Panc1 (cell line): ENCODE data around the gene CAST. TPM values are rescaled to one million over a fixed set of nuclear protein-coding genes. Genes with fewer than 3 reads are reported as not detected.

Source experiments
- ATAC-seq: fragments of 200-7000 bp; cut with Tn5 transposase; 2 replicates; pipeline ENCODE4 v1.9.1; 2020; ENCODE audit warnings: mild to moderate bottlenecking, moderate library complexity
- BruUV-seq: library from RNA; stranded (reverse); fragments of 400-500 nt; replicated peaks from 2 replicates; lab custom pipeline; 2021; lab: Mats Ljungman, UMichigan
- CTCF ChIA-PET: fragments of 300-600 bp; sonication (Branson Sonifier 250); formaldehyde crosslinking; loops from one replicate; lab custom pipeline; 2022; ENCODE audit warnings: antibody characterized with exemption; lab: Charles Lee
- POLR2A ChIA-PET: fragments of 300-600 bp; sonication (Branson Sonifier 250); formaldehyde crosslinking; loops from one replicate; lab custom pipeline; 2022; ENCODE audit warnings: antibody characterized with exemption; lab: Charles Lee
- DNase-seq: peaks from one replicate; pipeline ENCODE4 v3.0.0-alpha.2; 2010; ENCODE audit warnings: low read depth, low spot score
- H3K27ac ChIP-seq: 2 replicates; pipeline ENCODE4 v1.5.1; 2011; ENCODE audit warnings: mild to moderate bottlenecking, low read length, inconsistent platforms
- H3K27me3 ChIP-seq: fragments of 200-500 bp; sonication (Bioruptor generic); 2 replicates; pipeline ENCODE4 v1.6.0; 2014; ENCODE audit warnings: low read length, inconsistent platforms; ENCODE audit not compliant: control insufficient read depth, insufficient read depth
- H3K36me3 ChIP-seq: fragments of 200-500 bp; sonication (Bioruptor generic); 2 replicates; pipeline ENCODE4 v1.5.1; 2014; ENCODE audit warnings: inconsistent platforms, mild to moderate bottlenecking, low read length, moderate library complexity; ENCODE audit not compliant: control insufficient read depth, insufficient read depth
- H3K4me1 ChIP-seq: 2 replicates; pipeline ENCODE4 v1.5.1; 2011; ENCODE audit warnings: inconsistent platforms, mild to moderate bottlenecking, low read length, moderate library complexity; ENCODE audit not compliant: control insufficient read depth, insufficient read depth
- H3K4me3 ChIP-seq, 2 experiments: 2 replicates each; pipeline ENCODE4 v1.5.1; 2011 to 2012; ENCODE audit warnings: low read depth in 2 of 2, low read length in 2 of 2, mild to moderate bottlenecking in 2 of 2, inconsistent platforms in 1 of 2, moderate library complexity in 1 of 2
- H3K9me3 ChIP-seq: fragments of 200-500 bp; sonication (Bioruptor generic); 2 replicates; pipeline ENCODE4 v1.5.1; 2014; ENCODE audit warnings: low read depth, mild to moderate bottlenecking, inconsistent platforms, low read length, moderate library complexity; ENCODE audit not compliant: control insufficient read depth, insufficient read depth
- CTCF ChIP-seq: fragments of 450-650 bp; IDR thresholded peaks from 2 replicates; pipeline ENCODE4 v1.5.1; 2017; ENCODE audit warnings: mild to moderate bottlenecking
- POLR2AphosphoS5 ChIP-seq: IDR thresholded peaks from 2 replicates; pipeline ENCODE4 v1.6.1; 2012; ENCODE audit warnings: mild to moderate bottlenecking, low read depth, low read length, moderate library complexity
- REST ChIP-seq, 2 experiments: IDR thresholded peaks; 2 replicates each; pipeline ENCODE4 v1.6.1; 2011 to 2012; ENCODE audit warnings: low read depth in 2 of 2, control low read depth in 1 of 2, low read length in 1 of 2, mild to moderate bottlenecking in 1 of 2, moderate library complexity in 1 of 2; ENCODE audit not compliant: insufficient read depth in 1 of 2
- SIN3A ChIP-seq: IDR thresholded peaks from 2 replicates; pipeline ENCODE4 v1.6.1; 2012; ENCODE audit warnings: low read depth, mild to moderate bottlenecking, low read length, moderate library complexity, borderline replicate concordance; ENCODE audit not compliant: insufficient read depth
- TCF7L2 ChIP-seq: IDR thresholded peaks from 2 replicates; pipeline ENCODE4 v1.6.1; 2011; ENCODE audit warnings: mild to moderate bottlenecking, low read depth, low read length, inconsistent platforms
- in situ Hi-C: cut with HindIII; loops from 2 replicates; pipeline ENCODE4 v1.10.0; 2016; ENCODE audit warnings: low sequenced_read_pairs, low pct_unique_long_range_greater_than_20kb
- intact Hi-C: fragments of 100-400 bp; cut with micrococcal nuclease; formaldehyde crosslinking; loops from one replicate; pipeline ENCODE4 v1.10.0; 2022; ENCODE audit not compliant: unreplicated experiment
- total RNA-seq: library from RNA; stranded (reverse); gene quantifications from one replicate; pipeline ENCODE4 v1.2.1, GENCODE V29; 2021; ENCODE audit not compliant: unreplicated experiment

Gene CAST
- total RNA-seq, 1 experiment from 2014 or later: 212 TPM

GRCh38 chr5:96772542-96772941 lies 110.4 kb downstream of the CAST start:
- no peak for ATAC-seq
- ChIA-PET CTCF (no interaction called here), POLR2A (interaction anchor here (0.7 to 1.0 kb wide), 2 partner anchors 13 to 1628 kb away, joined by 3 to 4 read pairs; no protein-coding TSS in a partner anchor)
- intact Hi-C loops: no loop called here
- no peak for TF ChIP-seq TCF7L2
- TF ChIP-seq CTCF: no peak
- no peak for TF ChIP-seq POLR2AphosphoS5
- no peak for TF ChIP-seq REST (IDR thresholded peaks at IDR 0.05; ENCODE audit: insufficient read depth in 1 of 2, low read depth in 2 of 2, low read length in 1 of 2)
- TF ChIP-seq SIN3A: no peak
- H3K27ac ChIP-seq: no peak overlapping the region
- no TSS peak for BruUV-seq
- no peak overlapping the region for H3K4me3 ChIP-seq
- no peak for DNase-seq
- no peaks in the 10 kb centered on the region for H3K9me3 ChIP-seq
- in situ Hi-C loops: no loop called here
- no peaks in the 10 kb centered on the region; the same call in 1 of the 2 replicates for H3K4me1 ChIP-seq
- H3K27me3 ChIP-seq: no peaks in the 10 kb centered on the region
- peaks cover 54% of the 10 kb centered on the region for H3K36me3 ChIP-seq

- ChIA-PET POLR2A (no interaction called here), CTCF (no interaction called here)
- in situ Hi-C loops: no loop called here
- H3K4me1 ChIP-seq: no peaks in the 10 kb centered on the region; the same call in none of the 2 replicates
- no peak overlapping the region for H3K4me3 ChIP-seq
- H3K27ac ChIP-seq: no peak overlapping the region
- no TSS peak for BruUV-seq
- DNase-seq (no peak), ATAC-seq (no peak)
- TF ChIP-seq SIN3A (no peak), REST (IDR thresholded peaks at IDR 0.05; ENCODE audit: insufficient read depth in 1 of 2, low read depth in 2 of 2, low read length in 1 of 2) (no peak), POLR2AphosphoS5 (no peak), CTCF (no peak), TCF7L2 (no peak)
- no peaks in the 10 kb centered on the region for H3K9me3 ChIP-seq
- intact Hi-C loops: no loop called here
- H3K27me3 ChIP-seq: no peaks in the 10 kb centered on the region
- peaks cover 51% of the 10 kb centered on the region for H3K36me3 ChIP-seq
These were observed 112.9 kb downstream of the CAST start for GRCh38 chr5:96775050-96775449.
